ENCODE measurements around the gene DUSP14.
"Not testable (repeated sequence)": the region's sequence is repeated elsewhere in the genome, so short reads cannot be mapped to it uniquely, and the experiment has no call there.

DUSP14 gene

GRCh38 chr17:37485938-37486570 lies 3.6 kb upstream of the DUSP14 start:
- DNase-seq (ENCODE audit: low spot score), result no peak

- DNase-seq (ENCODE audit: low spot score), result peak; percentile 69
Measured at GRCh38 chr17:37488009-37488604, 1.6 kb upstream of the DUSP14 start.

GRCh38 chr17:37488607-37489196 lies 989 bp upstream of the DUSP14 start:
- peak; percentile 62 for DNase-seq (ENCODE audit: low spot score)

- peak; percentile 31 for DNase-seq (ENCODE audit: low spot score)
Measured at GRCh38 chr17:37490022-37490587, 414 bp downstream of the DUSP14 start.

GRCh38 chr17:37490638-37491614 lies 1.2 kb downstream of the DUSP14 start:
- peak; percentile 35 for DNase-seq (ENCODE audit: low spot score)

GRCh38 chr17:37492167-37492566 lies 2.5 kb downstream of the DUSP14 start:
- DNase-seq (ENCODE audit: low spot score), result no peak

GRCh38 chr17:37493249-37494027 lies 3.7 kb downstream of the DUSP14 start:
- DNase-seq (ENCODE audit: low spot score), result no peak

- no peak for DNase-seq (ENCODE audit: low spot score)
Measured at GRCh38 chr17:37494401-37494831, 4.7 kb downstream of the DUSP14 start.

- DNase-seq (ENCODE audit: low spot score), result no peak
Measured at GRCh38 chr17:37494971-37495370, 5.3 kb downstream of the DUSP14 start.

GRCh38 chr17:37500378-37500777 lies 10.7 kb downstream of the DUSP14 start:
- no peak for DNase-seq (ENCODE audit: low spot score)

GRCh38 chr17:37502009-37502936 lies 12.6 kb downstream of the DUSP14 start:
- no peak for DNase-seq (ENCODE audit: low spot score)

- DNase-seq (ENCODE audit: low spot score), result no peak
Measured at GRCh38 chr17:37503148-37503547, 13.5 kb downstream of the DUSP14 start.

- no peak for DNase-seq (ENCODE audit: low spot score)
Measured at GRCh38 chr17:37505333-37505732, 15.6 kb downstream of the DUSP14 start.

- DNase-seq (ENCODE audit: low spot score), result peak; percentile 9
Measured at GRCh38 chr17:37506678-37507077, 17.0 kb downstream of the DUSP14 start.

GRCh38 chr17:37507111-37507510 lies 17.4 kb downstream of the DUSP14 start:
- DNase-seq (ENCODE audit: low spot score), result peak; percentile 21

- DNase-seq (ENCODE audit: low spot score), result no peak
Measured at GRCh38 chr17:37510056-37510455, 20.4 kb downstream of the DUSP14 start.

GRCh38 chr17:37511642-37512041 lies 22.0 kb downstream of the DUSP14 start:
- not testable (repeated sequence) for DNase-seq (ENCODE audit: low spot score)

GRCh38 chr17:37512442-37513068 lies 22.9 kb downstream of the DUSP14 start:
- DNase-seq (ENCODE audit: low spot score), result no peak

- DNase-seq (ENCODE audit: low spot score), result no peak
Measured at GRCh38 chr17:37513711-37514110, 24.0 kb downstream of the DUSP14 start.

All from pons (tissue), 1 donor.